Activated CD4-positive, alpha-beta T cell treated with anti-CD3 and anti-CD28 coated beads, Interleukin-2, Interleukin-4, amounts not matched to agents 100 ng/mL and 50 ng/mL, durations not matched to agents 16 hours and 8 hours (primary cell): ENCODE data around the gene CD9.
"Not testable (repeated sequence)": the region's sequence is repeated elsewhere in the genome, so short reads cannot be mapped to it uniquely, and the experiment has no call there.

Experiments used
- DNase-seq: peaks from one replicate; pipeline ENCODE4 v3.0.0-alpha.2; 2020; ENCODE audit warnings: low spot score

Gene CD9, protein sequence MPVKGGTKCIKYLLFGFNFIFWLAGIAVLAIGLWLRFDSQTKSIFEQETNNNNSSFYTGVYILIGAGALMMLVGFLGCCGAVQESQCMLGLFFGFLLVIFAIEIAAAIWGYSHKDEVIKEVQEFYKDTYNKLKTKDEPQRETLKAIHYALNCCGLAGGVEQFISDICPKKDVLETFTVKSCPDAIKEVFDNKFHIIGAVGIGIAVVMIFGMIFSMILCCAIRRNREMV

DNA sequence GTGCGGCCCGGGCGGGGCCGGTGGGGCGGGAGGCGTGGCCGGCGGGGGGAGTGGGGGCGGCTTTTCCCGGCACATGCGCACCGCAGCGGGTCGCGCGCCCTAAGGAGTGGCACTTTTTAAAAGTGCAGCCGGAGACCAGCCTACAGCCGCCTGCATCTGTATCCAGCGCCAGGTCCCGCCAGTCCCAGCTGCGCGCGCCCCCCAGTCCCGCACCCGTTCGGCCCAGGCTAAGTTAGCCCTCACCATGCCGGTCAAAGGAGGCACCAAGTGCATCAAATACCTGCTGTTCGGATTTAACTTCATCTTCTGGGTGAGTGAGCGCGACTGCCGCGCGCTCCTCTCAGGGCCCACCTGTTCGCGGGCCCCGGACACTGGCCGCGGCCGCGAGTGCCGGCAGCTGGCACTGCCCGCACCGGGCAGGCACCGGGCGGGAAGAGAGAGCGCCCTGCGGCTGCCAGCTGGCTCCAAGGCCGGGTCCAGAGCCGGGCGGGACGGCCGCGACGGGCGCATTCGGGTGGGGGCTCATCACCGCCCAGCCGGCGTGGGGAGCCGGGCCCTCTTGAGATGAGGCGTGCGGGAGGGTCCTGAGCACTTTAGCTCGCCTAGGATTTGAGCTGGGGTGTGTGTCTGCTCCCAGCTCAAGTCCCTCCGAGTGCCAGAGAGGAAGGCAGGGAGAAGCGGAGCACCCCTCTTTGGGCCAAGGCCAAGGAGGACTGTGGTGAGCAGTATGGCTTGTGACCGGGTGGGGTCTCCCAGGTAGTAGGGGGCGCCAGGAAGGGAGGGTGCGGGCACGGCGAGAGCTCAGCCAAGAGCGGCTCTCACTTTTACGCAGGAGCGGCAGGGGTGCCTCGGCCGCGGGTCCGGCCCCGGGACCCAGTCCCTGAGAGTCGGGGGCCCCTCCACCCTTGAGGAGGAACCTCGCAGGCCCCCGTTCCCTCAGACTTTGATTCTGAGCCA is at the start of gene CD9:
CD9 (plus strand) TSS at position 145 of the 957 bp plus-strand sequence; CDS start at position 245, 100 bp downstream.
- no peak for DNase-seq

DNA sequence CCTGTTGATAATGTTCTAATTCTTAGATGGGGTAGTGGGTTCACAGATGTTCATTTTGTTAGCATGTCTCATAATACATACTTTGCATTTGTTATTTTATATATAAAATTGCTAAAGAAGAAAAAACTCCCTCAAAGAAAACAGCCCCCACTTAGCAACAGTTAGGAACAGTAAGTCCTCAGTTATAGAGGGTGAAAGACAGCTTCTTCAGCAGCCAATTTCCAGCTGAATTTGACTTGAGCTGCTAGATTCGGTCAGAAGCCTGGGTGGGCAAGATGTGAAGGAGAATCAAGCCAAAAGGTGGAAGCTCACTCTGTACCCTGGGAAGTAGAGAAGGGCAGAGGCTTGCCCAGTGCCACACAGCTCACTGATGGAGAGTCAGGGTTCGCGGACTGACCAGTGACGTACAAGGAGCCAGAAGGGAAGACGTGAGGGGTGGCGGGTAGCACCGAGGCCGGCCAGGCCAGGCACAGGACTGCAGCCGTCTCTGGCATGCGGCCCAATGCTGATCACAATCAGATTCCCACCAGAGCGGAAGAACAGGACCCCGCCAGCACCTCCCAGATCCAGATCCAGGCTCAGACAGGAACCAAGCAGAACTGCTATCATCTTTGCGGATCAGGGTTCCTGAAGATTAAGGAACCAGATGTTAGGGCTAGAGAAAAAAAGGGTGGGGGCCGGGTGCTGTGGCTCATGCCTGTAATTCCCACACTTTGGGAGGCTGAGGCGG is 45.3 kb upstream of the CD9 start:
- DNase-seq, result no peak

DNA sequence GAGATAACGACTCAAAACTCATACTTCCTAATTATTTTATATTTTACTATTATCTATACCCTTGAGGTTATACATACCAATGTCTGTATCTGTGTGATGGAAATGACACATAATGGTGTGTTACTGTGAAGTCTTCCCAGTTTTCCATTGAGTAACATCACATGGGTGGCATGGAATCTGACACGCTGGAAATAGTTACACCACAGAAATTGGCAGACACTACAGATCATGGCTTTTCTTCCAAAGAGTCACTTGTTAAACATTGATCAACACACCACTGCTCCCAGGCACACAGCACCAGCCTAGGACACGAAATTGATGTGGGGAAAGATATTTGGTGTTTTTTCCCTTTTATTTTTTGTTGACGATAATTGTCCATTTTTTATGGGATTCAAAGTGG is 42.7 kb upstream of the CD9 start:
- DNase-seq, result no peak

DNA sequence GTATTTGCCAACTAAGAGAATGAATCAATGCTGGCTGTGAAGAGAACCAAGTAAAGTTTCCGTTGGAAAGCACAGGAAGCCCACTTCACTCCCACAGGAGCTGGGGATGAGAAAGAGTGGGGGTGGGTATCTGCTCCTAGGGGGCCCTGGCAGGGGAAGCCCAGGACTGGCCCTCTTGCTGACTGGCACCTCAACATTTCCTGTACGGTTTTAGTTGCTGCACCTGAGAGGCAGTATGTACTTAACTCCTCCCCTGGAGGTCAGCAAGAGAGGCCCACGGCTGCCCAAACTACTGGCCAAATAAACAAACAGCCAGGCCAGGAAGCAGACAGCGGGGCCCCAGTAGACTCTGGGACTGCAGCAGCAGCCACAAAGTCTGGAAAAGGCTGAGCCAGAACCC is 41.9 kb upstream of the CD9 start:
- no peak for DNase-seq

DNA sequence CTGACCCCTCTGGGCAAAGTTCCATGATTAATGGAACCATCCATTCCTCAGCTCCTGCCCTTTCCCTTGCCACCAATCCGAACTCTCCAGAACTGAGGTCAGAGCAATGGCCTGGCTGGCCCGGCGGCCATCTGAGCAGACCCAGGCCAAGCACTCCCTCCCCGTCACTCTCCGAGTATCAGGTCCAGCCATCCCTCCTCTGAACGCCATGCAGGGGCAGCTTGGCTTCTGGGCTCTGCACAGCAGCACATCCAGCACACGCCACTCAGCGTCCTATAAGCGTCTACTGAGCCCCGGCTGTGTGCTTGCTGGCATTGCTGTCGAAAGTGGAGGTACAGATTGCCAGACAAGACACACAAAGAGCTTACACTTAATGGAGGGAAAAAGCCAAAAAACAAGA is 41.5 kb upstream of the CD9 start:
- DNase-seq, result no peak

DNA sequence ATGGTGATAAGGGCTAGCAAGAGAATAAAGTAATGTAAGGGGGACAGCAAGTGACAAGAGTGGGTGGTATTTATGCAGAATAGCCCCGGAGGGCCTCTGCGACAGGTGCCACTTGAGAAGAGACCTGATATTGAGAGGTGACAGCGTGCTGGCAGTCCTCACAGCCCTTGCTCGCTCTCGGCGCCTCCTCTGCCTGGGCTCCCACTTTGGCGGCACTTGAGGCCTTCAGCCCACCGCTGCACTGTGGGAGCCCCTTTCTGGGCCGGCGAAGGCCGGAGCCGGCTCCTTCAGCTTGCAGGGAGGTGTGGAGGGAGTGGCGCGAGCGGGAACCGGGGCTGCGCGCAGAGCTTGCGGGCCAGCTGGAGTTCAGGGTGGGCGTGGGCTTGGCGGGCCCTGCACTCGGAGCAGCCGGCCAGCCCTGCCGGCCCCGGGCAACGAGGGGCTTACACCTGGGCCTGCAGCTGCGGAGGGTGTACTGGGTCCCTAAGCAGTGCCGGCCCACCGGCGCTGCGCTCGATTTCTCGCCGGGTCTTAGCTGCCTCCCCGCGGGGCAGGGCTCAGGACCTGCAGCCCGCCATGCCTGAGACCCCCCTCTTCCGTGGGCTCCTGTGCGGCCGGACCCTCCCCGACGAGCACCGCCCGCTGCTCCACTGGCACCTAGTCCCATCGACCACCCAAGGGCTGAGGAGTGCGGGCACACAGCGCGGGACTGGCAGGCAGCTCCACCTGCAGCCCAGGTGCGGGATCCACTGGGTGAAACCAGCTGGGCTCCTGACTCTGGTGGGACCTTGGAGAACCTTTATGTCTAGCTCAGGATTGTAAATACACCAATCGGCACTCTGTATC is 40.8 kb upstream of the CD9 start:
- DNase-seq, result not testable (repeated sequence)

DNA sequence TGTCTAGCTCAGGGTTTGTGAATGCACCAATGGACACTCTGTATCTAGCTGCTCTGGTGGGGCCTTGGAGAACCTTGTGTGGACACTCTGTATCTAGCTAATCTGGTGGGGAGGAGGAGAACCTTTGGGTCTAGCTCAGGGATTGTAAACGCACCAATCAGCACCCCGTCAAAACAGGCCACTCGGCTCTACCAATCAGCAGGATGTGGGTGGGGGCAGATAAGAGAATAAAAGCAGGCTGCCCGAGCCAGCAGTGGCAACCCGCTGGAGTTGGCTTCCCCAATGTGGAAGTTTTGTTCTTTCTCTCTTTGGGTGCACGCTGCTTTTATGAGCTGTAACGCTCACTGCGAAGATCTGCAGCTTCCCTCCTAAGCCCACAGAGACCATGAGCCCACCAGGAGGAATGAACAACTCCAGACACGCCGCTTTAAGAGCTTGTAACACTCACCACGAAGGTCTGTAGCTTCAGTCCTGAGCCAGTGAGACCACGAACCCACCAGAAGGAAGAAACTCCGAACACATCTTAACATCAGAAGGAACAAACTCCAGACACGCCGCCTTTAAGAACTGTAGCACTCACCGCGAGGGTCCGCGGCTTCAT is 40.1 kb upstream of the CD9 start:
- DNase-seq, result not testable (repeated sequence)

DNA sequence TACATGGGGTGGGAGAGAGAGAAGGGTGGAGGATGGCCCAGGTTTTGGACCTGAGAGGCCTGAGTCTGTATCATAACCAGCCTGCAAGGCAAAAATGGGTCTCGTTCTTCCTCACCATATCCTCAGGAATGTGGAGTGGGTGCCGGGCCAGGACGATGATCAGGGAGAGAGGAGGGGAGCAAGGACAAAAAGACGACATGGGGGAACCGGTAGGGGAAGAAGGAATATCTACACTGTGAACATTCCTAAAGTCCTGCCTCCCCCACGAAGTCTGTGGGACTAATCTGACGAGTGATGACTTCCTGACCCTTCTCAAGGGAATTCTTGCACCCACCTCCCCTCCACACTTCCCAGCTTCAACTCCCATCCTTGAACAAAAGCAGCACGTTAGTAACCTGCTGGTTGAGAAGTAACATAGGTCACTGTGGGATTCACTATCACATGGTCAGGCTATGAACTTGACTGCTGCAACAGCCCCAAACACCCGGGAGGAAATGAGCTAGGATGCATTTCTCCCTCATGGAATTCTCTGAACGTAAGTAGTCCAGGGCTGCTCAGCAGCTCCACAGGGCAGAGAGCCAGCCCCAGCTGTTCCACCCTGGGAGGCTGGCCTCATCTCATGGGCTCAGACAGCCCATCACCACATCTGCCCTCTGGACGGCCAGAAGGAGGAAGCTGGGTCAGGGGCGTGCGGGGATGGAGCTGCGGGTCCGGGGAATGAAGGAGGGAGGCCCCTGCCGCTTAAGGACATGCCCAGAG is 38.9 kb upstream of the CD9 start:
- DNase-seq, result no peak

DNA sequence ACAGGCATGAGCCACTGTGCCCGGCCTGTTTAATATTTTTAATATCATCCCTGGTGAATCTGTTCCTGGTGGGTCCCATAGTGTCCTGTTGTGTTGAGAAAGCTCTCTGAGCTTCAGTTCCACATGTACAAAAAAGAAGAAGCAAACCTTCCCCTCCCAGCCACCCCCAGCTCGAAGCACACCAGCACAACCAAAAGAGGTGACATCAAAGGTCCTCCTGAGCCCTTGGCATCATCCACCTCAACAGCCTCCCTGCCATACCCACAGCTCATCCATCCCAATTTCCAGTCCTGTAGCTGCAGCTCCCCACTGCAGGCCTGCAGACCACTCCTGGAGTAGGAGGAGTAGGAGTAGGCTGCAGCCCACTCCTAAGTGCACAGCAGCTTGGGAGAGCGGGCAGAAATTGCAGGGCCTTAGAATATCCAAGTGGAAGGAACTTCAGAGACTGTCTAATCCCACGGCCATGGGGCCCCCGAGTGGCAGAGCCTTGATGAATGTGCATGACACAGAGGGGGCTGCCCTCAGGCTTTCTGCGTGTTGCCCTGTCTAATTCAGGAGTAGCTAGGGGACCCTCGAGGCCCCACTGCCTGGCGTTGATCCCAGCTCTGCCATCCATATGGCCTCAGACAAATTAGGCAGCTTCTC is 36.7 kb upstream of the CD9 start:
- DNase-seq, result no peak

DNA sequence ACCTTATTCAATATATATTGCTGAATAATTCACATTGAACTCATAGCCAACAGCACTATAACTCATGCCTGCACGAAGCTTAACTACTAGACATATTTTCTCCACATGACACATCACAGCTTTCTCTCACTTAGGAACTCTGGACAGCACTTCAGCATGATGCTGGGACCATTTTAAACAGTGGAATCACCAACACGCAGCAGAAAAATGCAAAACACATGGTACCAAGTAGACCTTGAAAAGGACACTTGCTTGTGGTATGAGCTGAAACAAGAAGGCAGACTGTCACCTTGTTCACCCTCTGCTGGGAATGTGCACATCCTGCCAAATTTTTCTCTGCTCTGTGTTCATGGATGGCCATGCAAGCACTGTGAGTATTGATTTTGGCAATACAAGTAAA is 34.8 kb upstream of the CD9 start:
- no peak for DNase-seq

DNA sequence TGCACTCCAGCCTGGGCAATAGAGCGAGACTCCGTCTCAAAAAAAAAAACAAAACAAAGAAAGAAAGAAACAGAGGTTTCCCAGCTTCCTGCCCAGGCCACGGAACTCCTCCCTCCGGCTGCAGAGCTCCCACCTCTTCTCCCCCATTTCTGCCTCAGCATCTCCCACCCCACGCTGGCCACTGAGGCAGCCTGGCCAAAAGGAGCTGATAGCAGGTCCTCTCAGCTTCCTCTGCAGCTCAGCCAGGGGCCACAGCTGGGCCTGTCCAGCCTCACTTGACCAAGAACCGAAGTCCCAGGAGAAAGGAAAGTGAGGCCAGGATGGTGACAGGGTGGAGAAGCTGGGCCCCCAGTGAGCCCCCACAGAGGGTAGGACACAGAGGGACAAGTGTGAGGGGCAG is 33.4 kb upstream of the CD9 start:
- DNase-seq, result no peak

DNA sequence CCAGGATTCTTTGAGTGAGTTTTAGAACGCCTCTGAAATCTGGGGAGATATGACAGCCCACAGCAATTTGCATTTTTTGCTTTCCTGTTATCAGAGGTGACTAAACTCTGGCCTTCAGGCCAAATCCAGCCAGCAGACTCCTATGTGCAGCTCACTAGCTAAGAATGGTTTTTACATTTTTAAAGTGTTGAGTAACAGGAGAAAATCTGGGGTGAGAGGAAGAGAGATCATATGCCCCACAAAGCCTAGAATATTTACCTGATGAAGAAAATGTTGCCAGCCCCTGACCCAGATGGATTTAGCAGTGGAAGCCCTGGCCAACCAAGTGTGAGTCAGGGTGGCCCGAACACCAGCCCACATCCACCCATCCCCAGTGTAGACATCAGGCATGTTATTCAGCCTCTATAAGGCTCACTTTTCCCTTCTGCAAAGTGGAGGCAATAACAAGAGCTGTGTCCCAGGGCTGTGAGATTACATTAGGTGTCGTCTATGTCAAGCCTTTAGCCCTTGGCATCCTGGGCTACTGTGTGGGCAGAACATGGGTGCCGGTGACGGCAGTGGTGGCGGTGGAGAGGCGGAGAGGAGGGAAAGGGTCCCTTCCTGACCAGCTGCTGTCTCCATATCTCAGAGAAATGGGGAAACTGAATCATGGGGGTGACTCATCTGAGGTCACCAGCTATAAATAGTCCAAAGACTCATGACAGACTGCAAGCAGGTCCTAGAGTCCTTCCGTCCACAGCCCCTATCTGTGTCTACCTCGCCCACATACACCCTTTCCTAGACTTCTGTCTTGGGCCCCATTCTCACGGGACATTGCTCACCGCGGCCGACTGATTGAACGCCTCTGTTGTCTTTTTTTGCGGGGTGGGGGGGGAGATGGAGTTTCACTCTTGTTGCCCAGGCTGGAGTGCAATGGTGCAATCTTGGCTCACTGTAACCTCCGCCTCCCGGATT is 32.6 kb upstream of the CD9 start:
- peak; percentile 71 for DNase-seq

DNA sequence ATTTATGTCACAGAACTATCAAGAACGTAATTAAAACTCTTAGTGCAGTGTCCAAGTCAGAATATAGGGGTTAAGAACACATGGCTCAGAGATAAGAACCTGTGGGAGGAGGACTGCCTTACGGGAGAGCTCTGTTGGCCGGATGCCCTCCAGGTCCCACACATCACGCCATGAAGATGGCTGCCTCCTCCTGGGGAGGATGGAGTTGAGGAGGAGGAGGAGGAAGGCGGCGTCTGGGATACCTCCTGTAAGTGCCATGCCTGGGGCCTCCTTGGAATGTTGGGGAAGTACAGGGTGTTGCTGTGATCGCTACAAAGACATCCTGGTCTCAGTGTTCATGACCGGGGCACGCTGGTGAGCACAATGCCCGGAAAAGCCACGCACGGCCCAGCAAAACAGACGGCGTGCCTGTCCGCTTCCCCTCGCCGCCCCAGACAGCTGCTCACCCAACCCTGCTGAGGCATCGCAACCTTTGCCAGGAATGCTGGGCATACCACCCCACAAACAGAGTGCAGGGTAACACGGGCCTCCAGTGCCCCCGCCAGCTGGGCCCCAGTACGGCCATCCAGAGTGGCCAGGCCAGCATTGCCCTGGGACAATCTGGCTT is 28.7 kb upstream of the CD9 start:
- no peak for DNase-seq

DNA sequence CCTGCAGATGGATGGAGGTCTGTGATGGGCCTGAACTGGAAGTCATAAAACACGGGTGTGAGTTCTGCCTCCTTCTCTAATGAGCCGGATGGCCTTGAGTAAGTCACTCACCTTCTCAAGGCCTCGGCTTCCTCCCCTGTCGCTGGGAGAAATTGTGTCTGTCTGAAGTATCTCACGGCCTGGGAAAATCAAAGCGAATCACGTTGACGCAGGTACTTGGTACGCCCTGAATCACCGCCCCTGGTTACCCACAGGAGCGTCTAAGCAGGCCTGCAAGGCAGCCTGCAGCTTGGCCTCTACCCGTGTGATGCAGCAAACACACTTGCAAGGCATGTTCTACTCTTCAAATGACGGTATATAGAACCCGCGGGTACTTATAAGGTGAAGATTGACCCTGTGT is 28.1 kb upstream of the CD9 start:
- no peak for DNase-seq

DNA sequence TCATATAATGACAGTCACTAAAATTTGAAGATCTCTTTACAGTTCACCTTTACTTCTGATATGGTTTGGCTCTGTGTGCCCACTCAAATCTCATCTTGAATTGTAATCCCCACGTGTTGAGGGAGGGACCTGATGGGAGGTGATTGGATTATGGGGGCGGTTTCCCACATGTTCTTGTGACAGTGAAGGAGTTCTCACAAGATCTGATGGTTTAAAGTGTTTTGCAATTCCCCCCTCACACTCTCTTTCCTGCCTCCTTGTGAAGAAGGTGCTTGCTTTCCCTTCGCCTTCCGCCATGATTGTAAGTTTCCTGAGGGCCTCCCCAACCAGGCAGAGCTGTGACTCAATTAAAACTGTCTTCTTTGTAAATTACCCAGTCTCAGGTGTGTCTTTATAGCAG is 27.3 kb upstream of the CD9 start:
- no peak for DNase-seq

DNA sequence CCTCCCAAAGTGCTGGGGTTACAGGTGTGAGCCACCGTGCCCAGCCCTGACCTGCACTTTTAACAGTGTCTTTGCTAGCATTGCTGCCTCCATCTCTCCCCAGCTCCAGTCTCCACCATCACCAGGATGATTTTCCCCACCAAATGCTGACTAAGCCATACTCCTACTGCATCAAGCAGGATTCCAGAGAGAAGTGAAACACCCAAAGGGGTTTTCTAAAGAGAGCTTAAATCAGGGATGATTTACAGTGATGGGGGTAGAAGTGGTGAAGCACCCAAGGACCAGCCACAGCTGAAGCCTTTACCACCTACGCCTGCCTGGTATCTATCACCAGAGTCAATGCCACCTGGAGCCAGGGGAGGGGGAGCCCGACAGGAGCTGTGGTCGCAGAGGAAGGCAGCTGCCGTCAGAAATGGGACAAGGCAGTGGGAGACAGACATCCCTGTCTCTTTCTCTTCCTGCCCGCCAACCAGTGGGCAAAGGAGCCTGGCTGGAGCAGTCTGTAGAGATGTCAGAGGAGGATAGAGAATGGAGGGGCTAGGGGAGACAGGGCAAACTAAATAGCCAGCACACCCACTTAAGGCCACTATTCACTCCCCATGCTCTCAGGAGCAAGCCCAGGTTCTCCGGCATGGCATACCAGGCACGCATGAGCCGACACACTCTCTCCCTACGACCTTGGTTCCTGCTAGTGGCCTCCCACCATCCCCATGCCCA is 22.4 kb upstream of the CD9 start:
- DNase-seq, result no peak

DNA sequence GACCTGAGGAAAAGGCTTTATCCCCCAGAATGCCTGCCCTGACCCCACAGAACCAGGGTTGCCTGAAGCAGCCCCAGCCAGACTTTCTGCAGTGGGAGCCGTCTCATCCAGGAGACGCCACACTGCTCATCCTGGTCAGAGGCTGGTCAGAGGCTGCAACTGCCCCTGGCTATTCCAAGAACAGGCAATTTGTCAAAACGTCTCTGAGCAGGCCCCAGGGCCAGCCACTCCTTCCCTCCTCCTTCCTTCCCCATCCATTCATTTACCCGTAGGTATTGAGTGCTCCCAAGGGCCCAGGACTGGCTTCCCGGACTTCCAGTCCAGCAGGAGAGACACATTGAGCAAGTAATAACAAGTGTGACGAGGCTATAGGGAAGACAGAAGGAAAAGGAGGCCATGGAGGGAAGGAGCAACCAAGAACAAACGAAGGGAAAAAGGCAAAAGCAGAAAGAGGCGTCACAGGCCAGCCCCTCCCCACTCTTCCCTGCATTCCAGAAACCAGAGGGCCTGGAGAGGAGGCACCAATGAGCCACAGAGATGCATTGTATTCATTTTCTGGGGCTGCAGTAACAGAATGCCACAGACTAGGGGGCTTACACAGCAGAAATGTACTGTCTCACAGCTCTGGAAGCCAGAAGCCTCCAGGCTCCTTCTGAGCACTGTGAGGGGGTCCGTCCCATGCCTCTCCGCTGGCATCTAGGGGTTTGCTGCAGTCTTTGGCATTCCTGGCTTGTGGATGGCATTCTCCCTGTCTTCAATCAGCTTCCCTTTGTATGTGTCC is 21.0 kb upstream of the CD9 start:
- no peak for DNase-seq
